ENCODE measurements around the gene LLCFC1.

GRCh38 chr7:142904128-142904527, 35.2 kb upstream of the LLCFC1 start:
- TF ChIP-seq CTCF (IDR thresholded peaks at IDR 0.05 in 8 of 11, conservative IDR thresholded peaks at IDR 0.05 in 3 of 11) = no peak
- TF ChIP-seq POLR2AphosphoS5 (IDR thresholded peaks at IDR 0.05) = no peak
